GM19351 (cell line): ENCODE measurements around the gene TMEM109.

Experiments
- ATAC-seq: cut with Tn5 transposase; IDR thresholded peaks from one replicate; pipeline ENCODE4 v1.9.1; 2021; ENCODE audit warnings: mild to moderate bottlenecking, moderate library complexity; ENCODE audit not compliant: unreplicated experiment

The TMEM109 gene

DNA sequence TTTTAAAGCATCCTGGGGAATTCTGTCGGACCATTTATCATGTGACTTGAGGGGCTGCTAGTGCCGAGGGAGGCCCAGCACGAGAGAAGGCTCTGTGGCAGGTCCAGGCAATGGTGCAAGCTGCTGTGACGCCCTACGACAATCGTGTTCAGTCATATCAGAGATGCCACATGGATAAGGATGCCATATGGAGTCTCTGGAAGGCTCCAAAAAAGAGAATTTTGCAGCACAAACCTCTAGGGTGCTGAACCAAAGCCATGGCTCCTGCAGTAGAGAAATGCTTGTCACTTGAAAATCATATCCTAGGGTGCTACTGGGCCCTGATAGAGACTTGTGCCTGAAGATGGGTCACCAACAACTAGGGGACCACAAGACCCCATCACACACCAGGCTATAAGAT is 50.8 kb downstream of the TMEM109 start:
- no peak for ATAC-seq

DNA sequence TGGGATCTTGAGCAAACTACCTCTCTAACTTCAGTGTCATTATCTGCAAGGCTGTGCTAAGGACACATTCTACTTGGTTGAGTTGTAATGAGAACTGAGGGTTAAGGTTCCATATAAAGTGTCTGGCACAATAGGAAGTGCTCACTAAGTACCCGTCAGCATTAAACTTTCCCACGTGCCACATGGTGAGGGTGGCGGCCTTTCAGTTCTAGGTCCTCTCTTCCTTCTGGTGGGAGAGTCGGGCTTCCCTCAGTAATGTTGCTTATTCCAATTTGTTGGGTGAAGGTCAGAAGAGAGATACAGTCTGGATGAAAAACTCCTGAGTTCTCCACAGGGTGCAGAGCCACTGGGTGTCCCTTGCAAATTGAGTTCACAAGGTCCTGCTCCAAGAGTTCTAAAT is 52.9 kb downstream of the TMEM109 start:
- no peak for ATAC-seq

DNA sequence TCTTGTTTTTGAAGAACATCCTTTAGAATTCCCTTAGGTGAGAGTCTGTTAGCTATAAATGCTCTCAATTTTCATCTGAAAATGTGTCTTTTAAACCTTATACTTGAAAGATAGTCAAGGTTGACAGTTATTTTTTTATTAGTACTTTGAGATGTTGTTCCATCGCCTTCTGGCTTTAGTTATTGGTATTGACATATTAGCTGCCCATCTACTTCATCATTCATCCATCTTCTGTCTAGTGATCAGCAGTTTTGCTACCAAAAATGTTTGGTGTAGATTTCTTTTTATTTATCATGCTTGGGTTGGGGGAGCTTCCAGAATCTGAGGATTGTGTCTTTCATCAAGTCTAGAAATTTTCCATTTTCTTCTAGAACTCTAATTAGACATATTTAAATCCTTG is 54.3 kb downstream of the TMEM109 start:
- no peak for ATAC-seq

DNA sequence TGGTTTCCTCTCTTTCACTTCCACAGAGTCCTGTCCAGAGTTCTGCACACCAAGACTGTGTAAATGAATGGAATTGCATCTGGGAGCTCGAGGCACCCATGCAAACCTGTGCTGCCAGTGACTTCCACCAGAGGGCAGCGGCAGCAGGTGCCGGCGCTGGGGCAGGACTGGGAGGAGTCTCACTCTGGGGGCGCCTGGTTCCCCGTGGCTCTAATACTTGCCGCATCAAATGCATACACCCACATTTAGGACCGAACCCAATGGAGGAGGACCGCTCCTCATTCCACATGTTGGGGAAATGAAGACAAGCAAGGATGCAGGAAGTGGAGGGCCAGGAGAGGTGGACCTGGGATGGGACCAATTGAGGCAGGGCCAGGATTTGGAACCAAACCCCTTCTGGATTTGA is 56.4 kb downstream of the TMEM109 start:
- peak; percentile 50 for ATAC-seq

DNA sequence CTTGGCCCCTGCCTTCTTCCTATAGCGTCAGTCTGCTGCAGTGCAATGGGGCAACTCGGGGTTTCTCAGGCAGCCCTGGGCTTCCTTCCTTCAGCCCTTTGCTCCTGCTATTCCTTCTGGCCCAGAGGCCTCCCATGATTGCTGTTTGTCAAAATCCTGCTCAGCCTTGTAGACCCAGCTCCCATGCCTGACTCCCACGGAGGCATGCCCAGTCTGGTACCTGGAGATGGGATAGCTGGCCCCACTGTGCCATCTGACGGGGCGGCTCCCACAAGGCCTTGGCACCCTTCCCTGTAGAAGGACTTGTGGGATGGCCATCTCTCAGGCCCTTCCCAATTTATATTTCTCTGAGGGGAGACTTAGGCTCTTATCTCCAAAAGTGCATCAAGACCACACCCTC is 56.9 kb downstream of the TMEM109 start:
- no peak for ATAC-seq

DNA sequence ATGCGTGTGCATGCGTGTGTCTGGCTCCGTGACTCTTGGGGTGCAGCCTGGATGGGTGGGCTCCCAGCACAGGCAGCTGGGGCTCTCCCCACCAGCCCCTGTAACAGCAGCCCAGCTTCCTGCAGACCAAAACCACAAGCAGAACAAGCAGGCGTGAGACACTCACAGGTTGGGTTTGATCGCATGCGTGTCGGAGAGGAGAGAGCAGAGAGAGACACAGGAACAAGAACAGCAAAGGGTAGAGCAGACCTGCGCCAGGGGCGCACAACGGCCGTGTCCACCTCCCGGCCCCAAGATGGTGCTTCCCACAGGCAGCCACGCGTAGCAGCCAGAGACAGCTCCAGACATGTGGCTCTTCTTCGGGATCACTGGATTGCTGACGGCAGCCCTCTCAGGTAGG is 57.6 kb downstream of the TMEM109 start, which contains the start of gene CD6:
Gene CD6 (plus strand): TSS at position 161 of the 400 bp plus-strand sequence. CDS start 186 bp downstream, at position 347.
- no peak for ATAC-seq

DNA sequence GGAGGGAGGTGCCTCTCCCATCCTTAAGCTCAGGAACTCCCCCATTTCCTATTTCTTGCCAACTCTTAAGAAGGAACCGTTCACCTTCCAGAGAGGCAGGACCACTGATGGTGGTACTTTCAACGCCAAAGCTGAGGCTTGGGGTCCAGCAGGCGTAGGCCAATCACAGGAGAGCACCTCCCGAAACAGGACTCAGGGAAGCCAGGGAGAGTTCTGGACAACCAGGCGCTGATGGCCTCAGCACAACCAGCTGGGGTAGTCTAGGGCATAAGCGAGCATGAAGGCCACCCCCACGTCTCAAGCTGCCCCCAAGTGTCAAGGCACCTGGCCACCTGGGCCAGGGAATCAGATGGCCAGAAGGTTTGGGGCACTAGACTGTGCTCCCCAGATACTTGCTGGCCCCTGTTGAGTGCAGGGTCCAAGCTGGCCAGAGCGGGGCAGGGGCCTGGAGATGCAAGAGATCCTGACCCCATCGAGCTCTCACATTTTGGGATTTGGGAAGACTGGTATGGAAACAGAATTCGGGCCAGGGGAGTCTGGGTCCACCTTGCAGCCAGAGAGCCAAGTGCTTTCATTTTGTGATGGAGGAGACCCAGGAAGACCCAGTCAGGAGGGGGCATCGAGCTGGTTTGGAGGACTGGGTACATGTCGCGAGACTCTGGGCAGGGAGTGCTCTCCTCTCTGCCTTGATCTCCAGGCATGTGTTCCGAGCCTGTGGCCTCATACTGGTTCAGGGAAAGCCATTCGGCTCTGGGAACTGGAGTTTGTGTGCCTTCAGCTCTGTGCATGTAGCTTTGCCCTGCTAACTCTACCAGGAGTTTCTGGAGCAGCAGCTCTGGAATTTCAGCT is 58.4 kb downstream of the TMEM109 start:
- no peak for ATAC-seq
